ENCODE measurements around the gene CYB5B.

CYB5B gene

GRCh38 chr16:69424053-69424934, at the start of gene CYB5B:
TSS of gene CYB5B (plus strand) at chr16:69424619. CDS start at chr16:69424684, 65 bp downstream.
- peak; percentile 86 to 89 for DNase-seq (ENCODE audit: low read depth in 2 of 2)

- no peak for DNase-seq (ENCODE audit: low read depth in 2 of 2)
Observed at GRCh38 chr16:69376393-69377059, 47.9 kb upstream of the CYB5B start.

GRCh38 chr16:69378036-69378435, 46.4 kb upstream of the CYB5B start:
- no peak for DNase-seq (ENCODE audit: low read depth in 2 of 2)

- DNase-seq (ENCODE audit: low read depth in 2 of 2) = no peak
Observed at GRCh38 chr16:69378760-69379159, 45.7 kb upstream of the CYB5B start.

- DNase-seq (ENCODE audit: low read depth in 2 of 2) = no peak
Observed at GRCh38 chr16:69381231-69381630, 43.2 kb upstream of the CYB5B start.

- DNase-seq (ENCODE audit: low read depth in 2 of 2) = no peak
Observed at GRCh38 chr16:69382421-69382820, 42.0 kb upstream of the CYB5B start.

- DNase-seq (ENCODE audit: low read depth in 2 of 2) = no peak
Observed at GRCh38 chr16:69384974-69385373, 39.4 kb upstream of the CYB5B start.

- no peak for DNase-seq (ENCODE audit: low read depth in 2 of 2)
Observed at GRCh38 chr16:69386596-69386995, 37.8 kb upstream of the CYB5B start.

GRCh38 chr16:69393898-69394849, 30.2 kb upstream of the CYB5B start:
- no peak for DNase-seq (ENCODE audit: low read depth in 2 of 2)

- no peak for DNase-seq (ENCODE audit: low read depth in 2 of 2)
Observed at GRCh38 chr16:69395859-69396186, 28.6 kb upstream of the CYB5B start.

- DNase-seq (ENCODE audit: low read depth in 2 of 2) = peak; percentile 33 to 42
Observed at GRCh38 chr16:69396187-69397061, 28.0 kb upstream of the CYB5B start.

- no peak for DNase-seq (ENCODE audit: low read depth in 2 of 2)
Observed at GRCh38 chr16:69397821-69398521, 26.4 kb upstream of the CYB5B start.

- DNase-seq (ENCODE audit: low read depth in 2 of 2) = no peak
Observed at GRCh38 chr16:69399361-69399760, 25.1 kb upstream of the CYB5B start.

- DNase-seq (ENCODE audit: low read depth in 2 of 2) = no peak
Observed at GRCh38 chr16:69402439-69402838, 22.0 kb upstream of the CYB5B start.

GRCh38 chr16:69404275-69404805, 20.1 kb upstream of the CYB5B start:
- no peak for DNase-seq (ENCODE audit: low read depth in 2 of 2)

- no peak for DNase-seq (ENCODE audit: low read depth in 2 of 2)
Observed at GRCh38 chr16:69405326-69405725, 19.1 kb upstream of the CYB5B start.

- DNase-seq (ENCODE audit: low read depth in 2 of 2) = no peak
Observed at GRCh38 chr16:69405757-69406156, 18.7 kb upstream of the CYB5B start.

GRCh38 chr16:69406780-69407331, 17.6 kb upstream of the CYB5B start:
- DNase-seq (ENCODE audit: low read depth in 2 of 2) = no peak

GRCh38 chr16:69407702-69408323, 16.6 kb upstream of the CYB5B start:
- DNase-seq (ENCODE audit: low read depth in 2 of 2) = no peak
